SK-N-SH (cell line): ENCODE measurements around the gene ANK2.

ENCODE experiments used
- ELF1 ChIP-seq: IDR thresholded peaks from 2 replicates; pipeline ENCODE4 v1.4.0; 2012
- EZH2phosphoT487 ChIP-seq: fragments of 200-600 bp; sonication (generic); IDR thresholded peaks from 2 replicates; pipeline ENCODE4 v1.6.1; 2017; ENCODE audit warnings: low read depth, mixed run types, mild to moderate bottlenecking, antibody characterized with exemption, moderate library complexity, borderline replicate concordance
- GABPA ChIP-seq: IDR thresholded peaks from 2 replicates; pipeline ENCODE4 v1.4.0; 2012; ENCODE audit warnings: low read depth, mild to moderate bottlenecking
- MAX ChIP-seq: IDR thresholded peaks from 2 replicates; pipeline ENCODE4 v1.4.0; 2012; ENCODE audit warnings: low read depth
- MEF2A ChIP-seq: IDR thresholded peaks from 2 replicates; pipeline ENCODE4 v1.4.0; 2012; ENCODE audit warnings: low read depth, borderline replicate concordance
- NRF1 ChIP-seq: IDR thresholded peaks from 2 replicates; pipeline ENCODE4 v1.6.1; 2012; ENCODE audit warnings: low read depth, mild to moderate bottlenecking, low read length
- POLR2AphosphoS5 ChIP-seq: IDR thresholded peaks from 2 replicates; pipeline ENCODE4 v1.6.1; 2012; ENCODE audit warnings: low read depth, low read length
- RFX5 ChIP-seq: IDR thresholded peaks from 2 replicates; pipeline ENCODE4 v1.6.1; 2012; ENCODE audit warnings: mild to moderate bottlenecking, improper control_type of control experiment, low read length
- SIN3A ChIP-seq: IDR thresholded peaks from 2 replicates; pipeline ENCODE4 v1.6.1; 2012; ENCODE audit warnings: low read depth, mild to moderate bottlenecking, low read length, moderate library complexity, borderline replicate concordance
- TF ChIP-seq, protein P1 (sequence below): fragments of 200-600 bp; sonication (generic); IDR thresholded peaks from 2 replicates; pipeline ENCODE4 v1.6.1; 2017; ENCODE audit warnings: antibody characterized with exemption, mild to moderate bottlenecking, moderate library complexity
- TF ChIP-seq, protein P2 (sequence below): fragments of 150-350 bp; IDR thresholded peaks from 2 replicates; pipeline ENCODE4 v1.6.1; 2016; ENCODE audit warnings: mild to moderate bottlenecking, low read depth, low read length

- no peak for TF ChIP-seq MEF2A
- TF ChIP-seq EZH2phosphoT487 = no peak
- no peak for TF ChIP-seq POLR2AphosphoS5
- TF ChIP-seq GABPA = no peak
- TF ChIP-seq, protein P1, sequence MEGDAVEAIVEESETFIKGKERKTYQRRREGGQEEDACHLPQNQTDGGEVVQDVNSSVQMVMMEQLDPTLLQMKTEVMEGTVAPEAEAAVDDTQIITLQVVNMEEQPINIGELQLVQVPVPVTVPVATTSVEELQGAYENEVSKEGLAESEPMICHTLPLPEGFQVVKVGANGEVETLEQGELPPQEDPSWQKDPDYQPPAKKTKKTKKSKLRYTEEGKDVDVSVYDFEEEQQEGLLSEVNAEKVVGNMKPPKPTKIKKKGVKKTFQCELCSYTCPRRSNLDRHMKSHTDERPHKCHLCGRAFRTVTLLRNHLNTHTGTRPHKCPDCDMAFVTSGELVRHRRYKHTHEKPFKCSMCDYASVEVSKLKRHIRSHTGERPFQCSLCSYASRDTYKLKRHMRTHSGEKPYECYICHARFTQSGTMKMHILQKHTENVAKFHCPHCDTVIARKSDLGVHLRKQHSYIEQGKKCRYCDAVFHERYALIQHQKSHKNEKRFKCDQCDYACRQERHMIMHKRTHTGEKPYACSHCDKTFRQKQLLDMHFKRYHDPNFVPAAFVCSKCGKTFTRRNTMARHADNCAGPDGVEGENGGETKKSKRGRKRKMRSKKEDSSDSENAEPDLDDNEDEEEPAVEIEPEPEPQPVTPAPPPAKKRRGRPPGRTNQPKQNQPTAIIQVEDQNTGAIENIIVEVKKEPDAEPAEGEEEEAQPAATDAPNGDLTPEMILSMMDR = no peak
- TF ChIP-seq MAX = no peak
- TF ChIP-seq NRF1 = no peak
- TF ChIP-seq, protein P2, sequence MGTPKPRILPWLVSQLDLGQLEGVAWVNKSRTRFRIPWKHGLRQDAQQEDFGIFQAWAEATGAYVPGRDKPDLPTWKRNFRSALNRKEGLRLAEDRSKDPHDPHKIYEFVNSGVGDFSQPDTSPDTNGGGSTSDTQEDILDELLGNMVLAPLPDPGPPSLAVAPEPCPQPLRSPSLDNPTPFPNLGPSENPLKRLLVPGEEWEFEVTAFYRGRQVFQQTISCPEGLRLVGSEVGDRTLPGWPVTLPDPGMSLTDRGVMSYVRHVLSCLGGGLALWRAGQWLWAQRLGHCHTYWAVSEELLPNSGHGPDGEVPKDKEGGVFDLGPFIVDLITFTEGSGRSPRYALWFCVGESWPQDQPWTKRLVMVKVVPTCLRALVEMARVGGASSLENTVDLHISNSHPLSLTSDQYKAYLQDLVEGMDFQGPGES = no peak
- no peak for TF ChIP-seq RFX5
- TF ChIP-seq SIN3A = no peak
- no peak for TF ChIP-seq ELF1
Observed at GRCh38 chr4:113311047-113311446, 261.6 kb downstream of the ANK2 start.
